OCI-M2 (cell line): ENCODE data around the gene PLCL2.
"Not testable (repeated sequence)": the region's sequence is repeated elsewhere in the genome, so short reads cannot be mapped to it uniquely, and the experiment has no call there.

Experiments used
- DNase-seq: peaks from one replicate; lab custom pipeline; 2025; ENCODE audit not compliant: unreplicated experiment; lab: John Stamatoyannopoulos, UW

PLCL2 gene

GRCh38 chr3:17070161-17070959, 185.6 kb downstream of the PLCL2 start:
- no peak for DNase-seq

DNA sequence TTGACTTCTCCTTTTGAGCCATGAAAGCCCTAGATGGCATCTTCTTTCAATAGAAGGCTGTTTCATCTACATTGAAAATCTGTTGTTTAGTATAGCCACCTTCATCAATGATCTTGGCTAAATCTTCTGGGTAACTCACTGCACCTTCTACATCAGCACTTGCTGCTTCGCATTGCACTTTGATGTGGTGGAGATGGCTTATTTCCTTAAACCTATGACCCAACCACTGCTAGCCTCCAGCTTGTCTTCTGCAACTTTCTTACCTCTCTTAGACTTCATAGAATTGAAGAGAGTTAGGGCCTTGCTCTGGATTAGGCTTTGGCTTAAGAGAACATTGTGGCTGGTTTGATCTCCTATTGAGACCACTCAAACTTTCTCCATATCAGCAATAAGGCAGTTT, 189.8 kb downstream of the PLCL2 start:
- no peak for DNase-seq

DNA sequence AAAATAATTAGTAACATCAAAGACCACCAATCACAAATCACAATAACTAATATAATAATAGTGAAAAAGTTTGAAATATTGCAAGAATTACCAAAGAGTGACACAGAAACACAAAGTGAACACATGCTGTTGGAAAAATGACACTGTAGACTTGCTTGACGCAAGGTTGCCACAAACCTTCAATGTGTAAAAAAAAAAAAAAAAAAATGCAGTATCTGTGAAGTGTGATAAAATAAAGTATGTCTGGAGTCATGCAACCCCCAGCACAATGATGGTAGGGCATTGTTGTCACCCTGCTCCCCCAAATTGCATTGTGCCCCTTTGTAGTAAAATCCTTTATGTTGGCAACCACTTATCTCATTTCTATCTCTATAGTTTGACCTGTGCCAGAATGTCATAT, 190.6 kb downstream of the PLCL2 start:
- DNase-seq, result no peak

DNA sequence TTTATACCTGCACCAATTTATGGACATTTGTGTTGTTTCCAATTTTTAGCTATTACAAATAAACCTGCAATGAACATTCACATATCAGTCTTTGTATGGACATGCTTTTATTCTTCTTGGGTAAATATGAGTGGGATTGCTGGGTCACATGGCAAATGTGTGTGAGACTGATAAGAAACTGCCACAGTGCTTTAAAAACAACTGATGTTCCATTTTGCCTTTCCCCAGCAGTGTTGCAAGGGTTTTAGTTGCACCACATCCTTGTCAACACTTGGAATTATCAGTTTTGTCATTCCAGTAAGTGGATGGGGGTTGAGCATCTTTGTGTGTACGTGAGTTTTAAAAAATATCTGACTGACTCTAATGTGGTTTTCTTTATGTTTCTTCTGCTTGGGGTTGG, 191.2 kb downstream of the PLCL2 start:
- DNase-seq, result no peak

- no peak for DNase-seq
Measured at GRCh38 chr3:17076940-17077605, 192.3 kb downstream of the PLCL2 start.

- DNase-seq, result no peak
Measured at GRCh38 chr3:17077606-17078005, 192.9 kb downstream of the PLCL2 start.

GRCh38 chr3:17078926-17079465, 194.2 kb downstream of the PLCL2 start:
- no peak for DNase-seq

GRCh38 chr3:17079933-17080332, 195.2 kb downstream of the PLCL2 start:
- DNase-seq, result no peak

DNA sequence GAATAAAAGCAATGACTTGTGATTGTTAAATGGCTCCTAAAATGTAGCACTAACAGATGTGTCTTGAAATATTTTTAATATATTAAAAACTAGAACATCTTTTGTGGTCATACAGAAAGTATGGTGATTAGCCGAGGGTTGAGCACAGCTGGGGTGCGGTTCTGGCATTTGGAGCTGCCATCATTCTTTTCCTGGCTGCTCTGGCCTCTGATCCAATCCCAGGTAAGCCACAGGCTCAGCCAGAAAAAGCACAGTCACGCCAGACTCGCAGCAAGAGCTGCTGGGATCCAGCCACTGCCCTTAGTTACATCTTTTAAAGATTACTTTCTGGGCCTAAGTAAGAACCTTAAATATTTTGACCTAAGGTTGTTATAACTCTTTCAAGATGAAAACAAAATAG, 196.8 kb downstream of the PLCL2 start:
- no peak for DNase-seq

- DNase-seq, result no peak
Measured at GRCh38 chr3:17087509-17087908, 202.8 kb downstream of the PLCL2 start.

- DNase-seq, result no peak
Measured at GRCh38 chr3:17088017-17088416, 203.3 kb downstream of the PLCL2 start.

- no peak for DNase-seq
Measured at GRCh38 chr3:17088602-17089313, 204.0 kb downstream of the PLCL2 start.

GRCh38 chr3:17089314-17089700, 204.6 kb downstream of the PLCL2 start:
- DNase-seq, result no peak

DNA sequence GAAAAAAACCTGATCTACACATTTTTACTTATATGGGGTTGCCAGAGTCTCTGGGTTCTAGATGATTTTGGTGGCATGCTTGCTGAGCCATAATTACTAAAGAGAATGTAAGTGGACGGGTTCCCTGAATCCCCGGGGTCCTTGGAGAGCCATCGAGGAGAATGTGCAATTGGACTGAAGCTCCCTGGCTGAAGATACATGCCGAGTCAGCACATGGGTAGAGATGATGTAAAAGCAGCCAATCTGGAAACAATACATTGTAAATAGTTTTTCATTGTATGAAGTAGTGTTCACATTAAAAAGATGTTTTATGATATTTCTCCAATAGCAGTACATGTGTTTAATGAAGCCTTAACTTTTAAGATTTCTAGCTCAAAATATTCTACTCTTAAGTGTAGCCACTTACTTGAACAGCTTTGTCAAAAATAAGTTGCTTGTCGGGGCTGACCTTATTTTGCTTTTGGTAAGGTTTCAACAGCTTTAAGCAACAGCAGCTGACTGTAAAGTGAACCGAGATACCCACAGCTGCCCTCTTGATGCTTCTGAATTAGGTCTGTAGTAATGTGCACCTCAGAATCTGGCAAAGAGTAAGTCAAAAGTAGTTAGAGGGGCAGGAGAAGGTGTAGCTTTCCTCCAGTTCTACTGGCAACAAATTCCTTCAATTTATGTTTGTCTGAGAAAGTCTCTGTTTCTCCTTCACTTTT, 205.7 kb downstream of the PLCL2 start:
- DNase-seq, result no peak

DNA sequence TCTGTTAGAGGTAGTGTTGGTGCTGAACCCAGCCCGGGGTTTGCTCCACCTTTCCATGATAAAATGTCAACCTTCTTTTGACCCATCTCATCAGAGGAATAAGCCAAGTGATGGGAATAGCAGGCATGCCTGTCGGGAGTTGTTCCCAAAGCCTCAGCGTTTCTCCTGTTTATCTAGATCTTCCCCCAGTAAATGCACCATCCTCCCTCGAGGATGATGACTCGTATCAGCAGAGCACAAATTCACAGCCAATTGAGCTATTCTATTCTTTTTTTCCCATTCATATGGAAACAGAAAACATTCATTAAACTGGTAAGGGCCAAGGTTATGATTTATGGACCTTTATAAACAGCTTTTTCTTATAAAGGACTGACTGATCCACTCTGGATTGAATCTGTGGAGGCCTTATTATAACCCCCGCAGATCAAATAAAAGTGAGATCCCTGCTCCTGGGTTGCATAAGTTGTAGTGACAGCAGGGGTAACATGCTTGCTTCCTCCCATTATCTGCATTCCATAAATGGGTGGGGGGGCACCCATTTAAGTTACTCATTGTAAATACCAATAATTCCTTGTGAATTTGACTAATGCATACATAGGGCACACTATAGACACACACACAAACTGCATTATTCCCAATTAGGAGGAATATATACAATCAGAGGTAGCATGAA, 207.3 kb downstream of the PLCL2 start:
- no peak for DNase-seq

GRCh38 chr3:17092583-17092933, 207.8 kb downstream of the PLCL2 start:
- DNase-seq, result no peak

DNA sequence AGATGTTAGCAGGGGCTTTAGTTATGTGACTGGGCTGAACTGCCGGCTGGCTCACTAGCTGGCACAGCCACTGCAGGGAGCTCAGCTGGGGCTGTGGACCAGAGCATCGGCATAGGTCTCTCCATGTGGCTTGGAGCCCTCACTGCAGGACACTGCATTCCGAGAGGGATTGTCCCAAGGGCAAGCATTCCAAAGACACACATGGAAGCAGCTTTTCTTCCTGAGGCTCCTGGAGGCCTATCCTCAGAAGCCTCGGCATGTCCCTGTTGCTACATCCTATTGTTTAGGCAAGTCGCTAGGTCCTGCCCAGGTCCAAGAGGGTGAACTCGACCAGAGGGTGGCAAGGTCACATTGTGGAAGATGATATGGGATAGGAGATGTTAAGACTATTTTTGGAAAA, 209.8 kb downstream of the PLCL2 start:
- DNase-seq, result no peak

- DNase-seq, result no peak
Measured at GRCh38 chr3:17103579-17103978, 218.8 kb downstream of the PLCL2 start.

- not testable (repeated sequence) for DNase-seq
Measured at GRCh38 chr3:17106801-17107200, 222.0 kb downstream of the PLCL2 start.

- DNase-seq, result no peak
Measured at GRCh38 chr3:17110660-17111396, 226.1 kb downstream of the PLCL2 start.
